ENCODE measurements around the gene SIPA1L3. TPM values are rescaled to one million over a fixed set of nuclear protein-coding genes. Genes with fewer than 3 reads are reported as not detected.

Gene SIPA1L3
- total RNA-seq, 1 experiment from 2014 or later = 19.9 TPM

GRCh38 chr19:38193445-38193844 lies 286.4 kb downstream of the SIPA1L3 start:
- intact Hi-C loops (cut with micrococcal nuclease; ENCODE audit: unreplicated experiment) = no loop called here
- DNase-seq (ENCODE audit: low spot score) = no peak
- CTCF ChIA-PET = no interaction called here
- no peaks in the 10 kb centered on the region for H3K36me3 ChIP-seq (ENCODE audit: insufficient read depth, low read length, poor library complexity, severe bottlenecking)
- TF ChIP-seq EZH2 (IDR thresholded peaks at IDR 0.05; ENCODE audit: borderline replicate concordance, low read depth, low read length, poor library complexity, severe bottlenecking) (no peak), CTCF (conservative IDR thresholded peaks at IDR 0.05; ENCODE audit: low read depth, low read length) (no peak)
- H3K4me1 ChIP-seq (ENCODE audit: insufficient read depth, low read length, poor library complexity, severe bottlenecking) = no peaks in the 10 kb centered on the region
- H3K27me3 ChIP-seq (replicated peaks; ENCODE audit: insufficient read depth, low read depth, low read length, poor library complexity) = no peaks in the 10 kb centered on the region
- POLR2A ChIA-PET (ENCODE audit: low non-redundant PET) = no interaction called here
- H3K27ac ChIP-seq (ENCODE audit: low read depth, low read length, poor library complexity, severe bottlenecking) = no peak overlapping the region
- H3K9me3 ChIP-seq (ENCODE audit: low read depth, low read length, poor library complexity, severe bottlenecking) = no peaks in the 10 kb centered on the region
- H3K4me3 ChIP-seq (ENCODE audit: low read depth, low read length, poor library complexity, severe bottlenecking) = no peak overlapping the region
- no TSS peak for BruUV-seq (replicated peaks)

DNA sequence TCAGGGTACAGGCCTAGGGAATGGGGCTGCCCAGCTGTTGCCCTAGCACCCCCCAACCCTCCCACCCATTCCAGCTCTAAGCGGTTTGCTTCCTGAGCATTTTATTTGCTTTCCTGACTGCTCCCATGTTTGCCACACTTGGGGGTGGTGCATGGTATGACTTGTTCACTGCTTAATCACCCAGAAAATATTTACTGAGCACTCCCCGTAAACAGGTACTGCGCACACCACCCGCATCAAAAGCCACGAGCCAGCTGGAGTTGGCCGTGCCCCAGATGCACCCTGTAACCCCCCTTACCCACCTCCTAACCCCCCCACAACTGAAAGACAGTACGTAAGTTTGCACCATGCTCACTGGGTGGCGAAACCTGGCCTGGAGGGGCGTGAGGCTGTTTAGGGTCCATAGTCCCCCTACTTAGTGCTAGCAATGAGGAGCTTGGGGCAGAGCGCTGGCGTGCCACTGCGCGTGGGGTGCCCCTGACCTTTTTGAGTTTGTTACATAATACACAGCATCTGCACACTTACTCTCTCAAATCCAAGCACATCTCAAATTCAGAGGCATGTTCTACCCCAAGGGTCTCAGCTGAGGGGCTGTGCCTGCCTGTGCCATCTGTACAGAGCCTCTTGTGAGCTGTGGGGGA lies 287.2 kb downstream of the SIPA1L3 start:
- H3K27me3 ChIP-seq (replicated peaks; ENCODE audit: insufficient read depth, low read depth, low read length, poor library complexity) = no peaks in the 10 kb centered on the region
- ChIA-PET POLR2A (ENCODE audit: low non-redundant PET) (no interaction called here), CTCF (interaction anchor here (0.6 kb wide), 1 partner anchor 34 kb away, joined by 5 read pairs; no protein-coding TSS in a partner anchor)
- intact Hi-C loops (cut with micrococcal nuclease; ENCODE audit: unreplicated experiment) = no loop called here
- no peak overlapping the region for H3K4me3 ChIP-seq (ENCODE audit: low read depth, low read length, poor library complexity, severe bottlenecking)
- no peak for TF ChIP-seq EZH2 (IDR thresholded peaks at IDR 0.05; ENCODE audit: borderline replicate concordance, low read depth, low read length, poor library complexity, severe bottlenecking)
- TF ChIP-seq CTCF (conservative IDR thresholded peaks at IDR 0.05; ENCODE audit: low read depth, low read length) = no peak
- DNase-seq (ENCODE audit: low spot score) = no peak
- H3K9me3 ChIP-seq (ENCODE audit: low read depth, low read length, poor library complexity, severe bottlenecking) = no peaks in the 10 kb centered on the region
- no peak overlapping the region for H3K27ac ChIP-seq (ENCODE audit: low read depth, low read length, poor library complexity, severe bottlenecking)
- H3K36me3 ChIP-seq (ENCODE audit: insufficient read depth, low read length, poor library complexity, severe bottlenecking) = no peaks in the 10 kb centered on the region
- no TSS peak for BruUV-seq (replicated peaks)
- no peaks in the 10 kb centered on the region for H3K4me1 ChIP-seq (ENCODE audit: insufficient read depth, low read length, poor library complexity, severe bottlenecking)

GRCh38 chr19:38195237-38195636 lies 288.2 kb downstream of the SIPA1L3 start:
- CTCF ChIA-PET = no interaction called here
- no TSS peak for BruUV-seq (replicated peaks)
- H3K27ac ChIP-seq (ENCODE audit: low read depth, low read length, poor library complexity, severe bottlenecking) = no peak overlapping the region
- no peak overlapping the region for H3K4me3 ChIP-seq (ENCODE audit: low read depth, low read length, poor library complexity, severe bottlenecking)
- no peaks in the 10 kb centered on the region for H3K9me3 ChIP-seq (ENCODE audit: low read depth, low read length, poor library complexity, severe bottlenecking)
- H3K36me3 ChIP-seq (ENCODE audit: insufficient read depth, low read length, poor library complexity, severe bottlenecking) = no peaks in the 10 kb centered on the region
- no peak for DNase-seq (ENCODE audit: low spot score)
- no peak for TF ChIP-seq CTCF (conservative IDR thresholded peaks at IDR 0.05; ENCODE audit: low read depth, low read length)
- TF ChIP-seq EZH2 (IDR thresholded peaks at IDR 0.05; ENCODE audit: borderline replicate concordance, low read depth, low read length, poor library complexity, severe bottlenecking) = no peak
- H3K4me1 ChIP-seq (ENCODE audit: insufficient read depth, low read length, poor library complexity, severe bottlenecking) = no peaks in the 10 kb centered on the region
- H3K27me3 ChIP-seq (replicated peaks; ENCODE audit: insufficient read depth, low read depth, low read length, poor library complexity) = no peaks in the 10 kb centered on the region
- intact Hi-C loops (cut with micrococcal nuclease; ENCODE audit: unreplicated experiment) = no loop called here
- POLR2A ChIA-PET (ENCODE audit: low non-redundant PET) = no interaction called here

Data from A673 (cell line).